Endodermal cell (in vitro differentiated cells): ENCODE data around the gene SPOCK1. TPM values are rescaled to one million over a fixed set of nuclear protein-coding genes. Genes with fewer than 3 reads are reported as not detected.

Experiments
- DNase-seq: peaks from one replicate; pipeline ENCODE4 v3.0.0-alpha.2; 2017
- H3K27ac ChIP-seq: 2 replicates; pipeline ENCODE4 v1.5.1; 2013; ENCODE audit warnings: mild to moderate bottlenecking, low read depth, low read length, moderate library complexity
- H3K27me3 ChIP-seq: 2 replicates; pipeline ENCODE4 v1.6.1; 2013; ENCODE audit warnings: mild to moderate bottlenecking, low read length, moderate library complexity; ENCODE audit not compliant: insufficient read depth, control insufficient read depth, poor library complexity, severe bottlenecking
- H3K36me3 ChIP-seq: 2 replicates; pipeline ENCODE4 v1.7.0; 2013; ENCODE audit warnings: mild to moderate bottlenecking, low read length, moderate library complexity; ENCODE audit not compliant: control insufficient read depth, insufficient read depth
- H3K4me1 ChIP-seq: one replicate; pipeline ENCODE4 v1.7.0; 2013; ENCODE audit warnings: low read length; ENCODE audit not compliant: control insufficient read depth, insufficient read depth
- H3K4me3 ChIP-seq: 2 replicates; pipeline ENCODE4 v1.5.1; 2013; ENCODE audit warnings: mild to moderate bottlenecking, low read length, moderate library complexity
- H3K9ac ChIP-seq: 2 replicates; pipeline ENCODE4 v1.6.1; 2013; ENCODE audit warnings: mild to moderate bottlenecking, low read length, moderate library complexity; ENCODE audit not compliant: poor library complexity, severe bottlenecking; ENCODE audit errors: extremely low read depth
- H3K9me3 ChIP-seq: 2 replicates; pipeline ENCODE4 v1.6.1; 2013; ENCODE audit warnings: mild to moderate bottlenecking, low read length, moderate library complexity; ENCODE audit not compliant: control insufficient read depth
- H3K27ac Mint-ChIP-seq: 2 replicates; pipeline ENCODE4 v1.8.0; 2020; ENCODE audit warnings: mixed read lengths
- H3K27me3 Mint-ChIP-seq: 2 replicates; pipeline ENCODE4 v1.8.0; 2021; ENCODE audit warnings: mild to moderate bottlenecking, mixed read lengths; ENCODE audit not compliant: insufficient read depth
- H3K36me3 Mint-ChIP-seq: 2 replicates; pipeline ENCODE4 v1.8.0; 2020; ENCODE audit warnings: low read depth, mixed read lengths
- H3K4me1 Mint-ChIP-seq: 2 replicates; pipeline ENCODE4 v1.8.0; 2020; ENCODE audit warnings: mixed read lengths
- H3K4me3 Mint-ChIP-seq: 2 replicates; pipeline ENCODE4 v1.8.0; 2020; ENCODE audit warnings: mild to moderate bottlenecking, moderate library complexity, mixed read lengths
- H3K9me3 Mint-ChIP-seq: 2 replicates; pipeline ENCODE4 v1.8.0; 2020; ENCODE audit warnings: mild to moderate bottlenecking, mixed read lengths
- WGBS, 2 experiments: methylation state at CpG; one replicate each; pipeline versions ENCODE4 v1.1.5 to v1.1.7; 2013; ENCODE audit warnings: missing lambda C conversion rate in 2 of 2, mixed read lengths in 1 of 2; ENCODE audit not compliant: insufficient coverage in 1 of 2, insufficient read length in 1 of 2; 5-methylcytosine and 5-hydroxymethylcytosine counted together
- total RNA-seq, 2 donors: library from RNA; stranded (reverse); fragmentation: NEBNext Ultra II Directional in 1 of 2; extraction: Animal tissue kit (Norgen Biotek cat#: 25700) in 1 of 2; gene quantifications; 2 replicates in 1 of 2; 3 replicates in 1 of 2; pipeline ENCODE4 v1.2.1, GENCODE V29; 2021
- TF ChIP-seq, protein P1 (sequence below): fragments of 200-600 bp; sonication (generic); conservative IDR thresholded peaks from 2 replicates; pipeline ENCODE4 v1.5.0; 2021; ENCODE audit warnings: antibody characterized with exemption, mild to moderate bottlenecking

Gene SPOCK1
- total RNA-seq, 2 donors from 2014 or later: 25.8 to 39.8 TPM

DNA sequence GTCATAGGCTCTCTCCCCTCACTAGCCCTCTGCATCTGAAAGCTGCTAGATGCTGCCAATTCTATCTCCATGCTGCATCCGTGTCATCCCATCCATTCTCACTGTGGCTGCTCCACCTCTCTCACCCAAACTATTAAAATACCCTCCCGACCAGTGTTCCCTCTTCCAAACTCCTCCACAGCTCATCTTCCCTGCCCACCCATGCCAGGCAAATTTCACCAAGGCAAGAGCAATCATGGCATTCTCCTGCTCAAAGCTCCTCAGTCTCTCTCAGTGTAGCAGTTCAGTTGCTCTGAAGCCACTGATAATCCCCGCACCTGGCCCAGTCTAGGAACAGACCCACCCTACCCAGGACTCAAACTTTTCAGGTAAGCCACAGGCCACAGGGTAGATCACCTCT is 48.4 kb downstream of the SPOCK1 start:
- Histone ChIP-seq H3K27ac (no peak overlapping the region), H3K4me3 (no peak overlapping the region), H3K4me1 (no peaks in the 10 kb centered on the region), H3K9ac (no peak overlapping the region), H3K27me3 (peaks cover 10% of the 10 kb centered on the region), H3K9me3 (no peaks in the 10 kb centered on the region), H3K36me3 (no peaks in the 10 kb centered on the region)
- WGBS, 2 experiments: 84 to 88% methylated on average over 3 of the region's 3 CpGs
- Mint-ChIP-seq H3K27ac (no peak overlapping the region), H3K36me3 (no peaks in the 10 kb centered on the region), H3K4me1 (no peaks in the 10 kb centered on the region), H3K4me3 (no peak overlapping the region), H3K9me3 (no peaks in the 10 kb centered on the region), H3K27me3 (peaks cover 12% of the 10 kb centered on the region)
- no peak for DNase-seq
- TF ChIP-seq, protein P1, sequence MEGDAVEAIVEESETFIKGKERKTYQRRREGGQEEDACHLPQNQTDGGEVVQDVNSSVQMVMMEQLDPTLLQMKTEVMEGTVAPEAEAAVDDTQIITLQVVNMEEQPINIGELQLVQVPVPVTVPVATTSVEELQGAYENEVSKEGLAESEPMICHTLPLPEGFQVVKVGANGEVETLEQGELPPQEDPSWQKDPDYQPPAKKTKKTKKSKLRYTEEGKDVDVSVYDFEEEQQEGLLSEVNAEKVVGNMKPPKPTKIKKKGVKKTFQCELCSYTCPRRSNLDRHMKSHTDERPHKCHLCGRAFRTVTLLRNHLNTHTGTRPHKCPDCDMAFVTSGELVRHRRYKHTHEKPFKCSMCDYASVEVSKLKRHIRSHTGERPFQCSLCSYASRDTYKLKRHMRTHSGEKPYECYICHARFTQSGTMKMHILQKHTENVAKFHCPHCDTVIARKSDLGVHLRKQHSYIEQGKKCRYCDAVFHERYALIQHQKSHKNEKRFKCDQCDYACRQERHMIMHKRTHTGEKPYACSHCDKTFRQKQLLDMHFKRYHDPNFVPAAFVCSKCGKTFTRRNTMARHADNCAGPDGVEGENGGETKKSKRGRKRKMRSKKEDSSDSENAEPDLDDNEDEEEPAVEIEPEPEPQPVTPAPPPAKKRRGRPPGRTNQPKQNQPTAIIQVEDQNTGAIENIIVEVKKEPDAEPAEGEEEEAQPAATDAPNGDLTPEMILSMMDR: no peak

DNA sequence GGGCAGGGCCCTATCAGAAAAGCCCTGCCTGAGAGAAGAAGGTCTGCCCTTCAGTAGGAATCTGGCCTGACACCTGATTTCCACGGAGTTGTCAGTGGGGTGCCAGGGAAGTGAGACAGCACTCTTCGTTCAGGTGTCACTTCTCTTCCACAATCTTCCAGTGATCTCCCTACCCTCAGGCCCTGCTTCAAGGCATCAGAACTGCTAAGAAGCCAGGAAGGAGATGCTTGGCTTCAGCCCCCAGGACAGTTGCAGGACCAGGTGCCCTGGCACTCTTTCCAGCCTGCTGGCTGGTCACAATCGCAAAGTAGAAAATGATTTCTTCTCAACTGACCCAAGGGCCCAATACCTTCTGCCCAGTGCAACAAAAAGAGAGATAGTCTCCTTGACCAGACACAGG is 50.3 kb downstream of the SPOCK1 start:
- Mint-ChIP-seq H3K4me3 (no peak overlapping the region), H3K9me3 (no peaks in the 10 kb centered on the region), H3K4me1 (no peaks in the 10 kb centered on the region), H3K27ac (no peak overlapping the region), H3K27me3 (peaks cover 15% of the 10 kb centered on the region), H3K36me3 (no peaks in the 10 kb centered on the region)
- 30 to 64% methylated on average over 1 to 3 of the region's 3 CpGs for WGBS, 2 experiments
- Histone ChIP-seq H3K27ac (no peak overlapping the region), H3K36me3 (no peaks in the 10 kb centered on the region), H3K27me3 (peaks cover 18% of the 10 kb centered on the region), H3K4me3 (no peak overlapping the region), H3K9me3 (no peaks in the 10 kb centered on the region), H3K4me1 (no peaks in the 10 kb centered on the region), H3K9ac (no peak overlapping the region)
- no peak for DNase-seq
- TF ChIP-seq, protein P1: no peak

DNA sequence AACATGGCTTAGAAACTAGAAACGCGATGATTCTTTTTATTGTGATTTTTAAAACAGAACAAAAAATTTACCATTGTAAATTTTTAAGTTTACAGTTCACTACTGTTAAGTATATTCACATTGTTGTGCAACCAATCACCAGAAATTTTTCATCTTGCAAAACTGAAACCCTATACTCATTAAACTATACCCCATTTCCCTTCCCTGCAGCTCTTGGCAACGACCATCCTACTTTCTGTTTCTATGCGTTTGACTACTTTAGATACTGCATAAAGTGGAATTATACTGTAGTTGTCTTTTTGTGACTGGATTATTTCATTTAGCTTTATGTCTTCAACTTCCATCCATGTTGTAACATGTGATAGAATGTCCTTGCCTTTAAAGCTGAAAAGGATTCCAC is 52.5 kb downstream of the SPOCK1 start:
- no peaks in the 10 kb centered on the region for H3K36me3 ChIP-seq
- TF ChIP-seq, protein P1: no peak
- H3K4me1 Mint-ChIP-seq: no peaks in the 10 kb centered on the region
- no peak overlapping the region for H3K27ac Mint-ChIP-seq
- H3K4me1 ChIP-seq: no peaks in the 10 kb centered on the region
- no peak overlapping the region for H3K4me3 ChIP-seq
- 88 to 100% methylated on average over 2 to 4 of the region's 4 CpGs for WGBS, 2 experiments
- no peaks in the 10 kb centered on the region for H3K9me3 ChIP-seq
- no peak overlapping the region for H3K27ac ChIP-seq
- peaks cover 29% of the 10 kb centered on the region for H3K27me3 Mint-ChIP-seq
- no peak for DNase-seq
- H3K27me3 ChIP-seq: peaks cover 41% of the 10 kb centered on the region
- H3K9me3 Mint-ChIP-seq: no peaks in the 10 kb centered on the region
- H3K4me3 Mint-ChIP-seq: no peak overlapping the region
- no peak overlapping the region for H3K9ac ChIP-seq
- H3K36me3 Mint-ChIP-seq: no peaks in the 10 kb centered on the region
